ENCODE results near the gene CFAP161.

The CFAP161 gene

GRCh38 chr15:81174792-81175327 lies 40.8 kb downstream of the CFAP161 start:
- TF ChIP-seq CTCF (IDR thresholded peaks at IDR 0.05; ENCODE audit: unreplicated experiment in 3 of 3), result no peak
- Mint-ChIP-seq H3K4me3 (no peak overlapping the region), H3K9me3 (no peaks in the 10 kb centered on the region), H3K27me3 (ENCODE audit: low read depth) (peaks cover 12% of the 10 kb centered on the region), H3K27ac (no peak overlapping the region), H3K36me3 (ENCODE audit: low read depth) (no peaks in the 10 kb centered on the region), H3K4me1 (no peaks in the 10 kb centered on the region)

- Mint-ChIP-seq H3K36me3 (ENCODE audit: low read depth) (no peaks in the 10 kb centered on the region), H3K27me3 (ENCODE audit: low read depth) (peaks cover 12% of the 10 kb centered on the region), H3K27ac (no peak overlapping the region), H3K9me3 (no peaks in the 10 kb centered on the region), H3K4me3 (no peak overlapping the region), H3K4me1 (no peaks in the 10 kb centered on the region)
- no peak for TF ChIP-seq CTCF (IDR thresholded peaks at IDR 0.05; ENCODE audit: unreplicated experiment in 3 of 3)
Measured at GRCh38 chr15:81175496-81175895, 41.4 kb downstream of the CFAP161 start.

- H3K36me3 Mint-ChIP-seq (ENCODE audit: low read depth), result no peaks in the 10 kb centered on the region
- peak overlapping the region in 1 of 3 experiments; percentile 52 for H3K27ac Mint-ChIP-seq
- no peak overlapping the region for H3K4me3 Mint-ChIP-seq
- no peak for TF ChIP-seq CTCF (IDR thresholded peaks at IDR 0.05; ENCODE audit: unreplicated experiment in 3 of 3)
- H3K9me3 Mint-ChIP-seq, result no peaks in the 10 kb centered on the region
- H3K27me3 Mint-ChIP-seq (ENCODE audit: low read depth), result peaks cover 19% of the 10 kb centered on the region
- H3K4me1 Mint-ChIP-seq, result no peaks in the 10 kb centered on the region
Measured at GRCh38 chr15:81176291-81176893, 42.3 kb downstream of the CFAP161 start.

GRCh38 chr15:81178365-81178764 lies 44.3 kb downstream of the CFAP161 start:
- H3K4me3 Mint-ChIP-seq, result no peak overlapping the region
- H3K27me3 Mint-ChIP-seq (ENCODE audit: low read depth), result peaks cover 27% of the 10 kb centered on the region
- TF ChIP-seq CTCF (IDR thresholded peaks at IDR 0.05; ENCODE audit: unreplicated experiment in 3 of 3), result no peak
- H3K27ac Mint-ChIP-seq, result no peak overlapping the region
- H3K36me3 Mint-ChIP-seq (ENCODE audit: low read depth), result no peaks in the 10 kb centered on the region
- no peaks in the 10 kb centered on the region for H3K9me3 Mint-ChIP-seq
- peaks cover 16% of the 10 kb centered on the region for H3K4me1 Mint-ChIP-seq

GRCh38 chr15:81181220-81181619 lies 47.1 kb downstream of the CFAP161 start:
- Mint-ChIP-seq H3K4me3 (no peak overlapping the region), H3K4me1 (peaks cover 22% of the 10 kb centered on the region), H3K27me3 (ENCODE audit: low read depth) (peaks cover 40% of the 10 kb centered on the region), H3K9me3 (no peaks in the 10 kb centered on the region), H3K36me3 (ENCODE audit: low read depth) (no peaks in the 10 kb centered on the region), H3K27ac (no peak overlapping the region)
- no peak for TF ChIP-seq CTCF (IDR thresholded peaks at IDR 0.05; ENCODE audit: unreplicated experiment in 3 of 3)

Data from nephron (organoid).